Omental fat pad (tissue), 4 donors: ENCODE measurements around the gene CAMSAP1. TPM values are rescaled to one million over a fixed set of nuclear protein-coding genes. Genes with fewer than 3 reads are reported as not detected.

Experiments used
- ATAC-seq: fragments of 150-250 bp; one replicate; pipeline ENCODE4 v1.9.1; 2016; ENCODE audit warnings: mild to moderate bottlenecking, moderate library complexity; ENCODE audit not compliant: low FRiP score
- DNase-seq: peaks from one replicate; pipeline ENCODE4 v3.0.0-alpha.2; 2019; ENCODE audit warnings: low spot score
- total RNA-seq, 4 donors: library from RNA; depleted of rRNA; stranded (reverse); fragments of >200 nt; gene quantifications; one replicate each; pipeline ENCODE4 v1.1.0, GENCODE V29; 2016
- TF ChIP-seq, protein P1 (sequence below), 3 donors: fragments of 450-650 bp; IDR thresholded peaks; one replicate each; pipeline ENCODE4 v1.5.1; 2016 to 2017; ENCODE audit warnings: antibody characterized with exemption in 3 of 3, mild to moderate bottlenecking in 3 of 3, moderate library complexity in 2 of 3

Gene CAMSAP1
- total RNA-seq, 4 donors from 2014 or later, result 22.3 to 52.5 (median 33.2) TPM

DNA sequence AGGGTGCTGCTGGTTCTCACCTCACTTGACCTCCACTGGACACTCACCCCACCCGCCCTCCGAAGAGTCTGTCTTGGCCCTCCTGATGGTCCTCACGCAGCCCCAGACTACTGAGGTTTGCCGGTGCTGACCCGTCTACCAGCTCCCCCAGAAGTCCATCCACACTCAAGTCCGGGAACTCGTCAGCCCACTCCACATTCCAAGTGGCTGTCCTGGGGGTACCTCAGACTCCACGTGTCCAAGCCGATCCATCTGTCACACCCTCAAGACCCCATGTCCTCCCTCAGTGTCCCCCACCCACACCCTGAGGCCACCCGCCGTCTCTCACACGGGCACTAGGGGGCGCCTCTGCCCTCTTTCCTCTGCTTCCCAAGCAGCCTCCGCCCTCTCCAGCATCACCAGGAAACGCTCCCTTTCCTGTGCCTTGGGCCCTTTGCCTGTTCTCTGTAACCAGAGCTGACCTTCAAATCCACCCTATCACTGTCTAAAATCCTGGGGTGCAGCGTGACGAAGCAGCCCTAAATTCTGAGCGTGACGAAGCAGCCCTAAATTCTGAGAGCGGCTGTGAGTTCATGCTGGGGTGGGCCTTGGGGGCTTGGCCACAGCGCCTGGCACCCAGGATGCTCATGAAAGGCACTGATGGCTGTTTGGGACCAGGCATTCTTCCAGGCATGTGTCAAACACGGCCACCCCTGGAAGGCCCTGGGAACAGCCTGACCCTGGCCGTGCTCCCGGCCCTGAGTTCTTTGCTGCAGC is 109.7 kb downstream of the CAMSAP1 start:
- TF ChIP-seq, protein P1, sequence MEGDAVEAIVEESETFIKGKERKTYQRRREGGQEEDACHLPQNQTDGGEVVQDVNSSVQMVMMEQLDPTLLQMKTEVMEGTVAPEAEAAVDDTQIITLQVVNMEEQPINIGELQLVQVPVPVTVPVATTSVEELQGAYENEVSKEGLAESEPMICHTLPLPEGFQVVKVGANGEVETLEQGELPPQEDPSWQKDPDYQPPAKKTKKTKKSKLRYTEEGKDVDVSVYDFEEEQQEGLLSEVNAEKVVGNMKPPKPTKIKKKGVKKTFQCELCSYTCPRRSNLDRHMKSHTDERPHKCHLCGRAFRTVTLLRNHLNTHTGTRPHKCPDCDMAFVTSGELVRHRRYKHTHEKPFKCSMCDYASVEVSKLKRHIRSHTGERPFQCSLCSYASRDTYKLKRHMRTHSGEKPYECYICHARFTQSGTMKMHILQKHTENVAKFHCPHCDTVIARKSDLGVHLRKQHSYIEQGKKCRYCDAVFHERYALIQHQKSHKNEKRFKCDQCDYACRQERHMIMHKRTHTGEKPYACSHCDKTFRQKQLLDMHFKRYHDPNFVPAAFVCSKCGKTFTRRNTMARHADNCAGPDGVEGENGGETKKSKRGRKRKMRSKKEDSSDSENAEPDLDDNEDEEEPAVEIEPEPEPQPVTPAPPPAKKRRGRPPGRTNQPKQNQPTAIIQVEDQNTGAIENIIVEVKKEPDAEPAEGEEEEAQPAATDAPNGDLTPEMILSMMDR (IDR thresholded peaks at IDR 0.05), result no peak
- no peak for DNase-seq
- no peak for ATAC-seq

DNA sequence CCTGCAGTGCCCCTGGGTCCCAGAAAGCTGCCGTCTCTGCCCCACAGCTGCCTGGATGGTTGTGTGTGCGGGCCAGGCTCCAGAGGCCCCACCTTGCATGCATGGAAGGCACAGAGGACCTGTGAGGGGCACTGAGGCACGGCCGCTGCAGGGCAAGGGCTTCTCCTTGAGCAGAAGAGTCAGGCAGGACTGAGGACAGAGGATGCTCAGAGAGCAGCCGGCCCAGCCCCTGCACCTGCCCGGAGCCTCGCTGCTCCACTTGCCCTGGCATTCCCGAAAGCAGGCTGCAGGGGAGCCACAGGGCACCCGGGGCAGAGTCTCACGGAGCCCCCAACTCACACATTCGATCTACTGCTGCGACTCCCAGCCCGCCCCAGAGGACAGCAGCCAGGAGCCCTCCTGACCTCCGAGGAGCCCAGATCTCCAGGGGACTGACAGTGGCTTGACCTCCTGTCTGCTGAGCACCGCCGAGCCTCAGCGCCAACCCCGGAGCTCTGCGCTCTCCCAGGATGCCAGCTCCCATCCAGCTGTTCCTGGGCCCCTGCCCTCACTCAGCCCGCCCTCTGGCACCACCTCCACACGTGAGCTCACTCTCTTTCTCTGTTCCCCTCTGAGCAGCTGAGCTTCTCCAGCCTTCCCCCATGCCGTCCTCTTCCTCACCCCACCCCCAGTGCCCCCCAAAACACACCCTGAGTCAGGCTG is 110.4 kb downstream of the CAMSAP1 start:
- no peak for DNase-seq
- TF ChIP-seq, protein P1 (IDR thresholded peaks at IDR 0.05), result no peak
- no peak for ATAC-seq

DNA sequence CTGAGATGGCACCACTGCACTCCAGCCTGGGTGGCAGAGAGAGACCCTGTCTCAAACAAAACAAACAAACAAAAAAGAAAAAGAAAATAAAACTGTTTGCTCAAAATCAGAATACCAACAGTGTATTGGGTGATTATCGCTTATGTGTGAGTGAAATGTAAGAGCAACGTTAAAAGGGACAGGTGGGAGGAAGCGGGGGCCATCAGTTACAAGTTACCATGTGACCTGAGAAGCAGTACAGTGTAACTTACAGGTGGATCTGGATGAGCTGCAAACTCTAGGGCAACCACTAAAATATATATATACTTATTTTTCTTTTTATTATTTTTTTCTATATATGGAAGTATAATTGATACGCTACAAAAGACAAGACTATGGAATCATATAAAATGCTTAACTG is 112.0 kb downstream of the CAMSAP1 start:
- ATAC-seq (no peak), DNase-seq (no peak)
- TF ChIP-seq, protein P1 (IDR thresholded peaks at IDR 0.05), result no peak

DNA sequence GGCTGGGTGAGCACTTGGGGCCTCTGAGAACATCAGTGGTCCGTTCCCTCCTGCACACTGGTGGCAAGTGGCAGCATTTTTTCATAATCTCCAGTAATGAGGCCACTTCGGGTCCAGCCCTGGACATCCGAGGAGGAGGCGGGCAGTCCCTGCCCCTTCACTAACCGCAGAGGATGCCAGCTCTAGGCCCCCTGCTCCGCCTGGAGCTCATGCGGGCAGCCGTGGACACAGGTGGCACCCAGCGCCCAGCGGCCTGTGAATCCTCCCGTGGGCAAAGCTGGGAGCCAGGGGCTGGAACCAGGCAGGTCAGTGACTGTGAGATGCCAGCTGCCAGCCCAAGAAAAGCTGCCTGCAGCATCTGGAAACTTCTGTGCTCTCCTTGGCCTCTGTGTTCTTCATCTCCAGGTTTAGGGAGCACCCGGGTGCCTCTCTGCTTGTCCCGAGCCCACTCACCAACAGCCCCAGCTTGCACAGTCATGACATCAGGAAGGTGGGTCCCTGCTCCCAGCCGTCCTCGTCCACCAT is 112.9 kb downstream of the CAMSAP1 start:
- TF ChIP-seq, protein P1 (IDR thresholded peaks at IDR 0.05), result no peak
- ATAC-seq, result no peak
- DNase-seq, result no peak

DNA sequence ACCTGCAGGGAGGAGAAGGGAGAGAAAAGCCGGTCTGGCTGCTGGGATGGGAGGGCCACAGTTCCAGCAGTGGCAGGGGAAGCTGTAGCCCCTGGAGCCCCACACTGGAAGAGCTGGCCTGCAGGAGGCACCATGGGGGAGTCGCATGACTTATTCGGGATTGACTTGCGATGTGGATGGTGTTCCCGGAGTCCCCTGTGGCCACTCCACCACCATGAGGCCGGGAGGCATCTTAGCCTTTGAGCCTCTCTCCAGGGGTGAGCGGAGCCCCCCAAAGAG is 113.3 kb downstream of the CAMSAP1 start:
- ATAC-seq (no peak), DNase-seq (no peak)
- TF ChIP-seq, protein P1 (IDR thresholded peaks at IDR 0.05), result no peak

DNA sequence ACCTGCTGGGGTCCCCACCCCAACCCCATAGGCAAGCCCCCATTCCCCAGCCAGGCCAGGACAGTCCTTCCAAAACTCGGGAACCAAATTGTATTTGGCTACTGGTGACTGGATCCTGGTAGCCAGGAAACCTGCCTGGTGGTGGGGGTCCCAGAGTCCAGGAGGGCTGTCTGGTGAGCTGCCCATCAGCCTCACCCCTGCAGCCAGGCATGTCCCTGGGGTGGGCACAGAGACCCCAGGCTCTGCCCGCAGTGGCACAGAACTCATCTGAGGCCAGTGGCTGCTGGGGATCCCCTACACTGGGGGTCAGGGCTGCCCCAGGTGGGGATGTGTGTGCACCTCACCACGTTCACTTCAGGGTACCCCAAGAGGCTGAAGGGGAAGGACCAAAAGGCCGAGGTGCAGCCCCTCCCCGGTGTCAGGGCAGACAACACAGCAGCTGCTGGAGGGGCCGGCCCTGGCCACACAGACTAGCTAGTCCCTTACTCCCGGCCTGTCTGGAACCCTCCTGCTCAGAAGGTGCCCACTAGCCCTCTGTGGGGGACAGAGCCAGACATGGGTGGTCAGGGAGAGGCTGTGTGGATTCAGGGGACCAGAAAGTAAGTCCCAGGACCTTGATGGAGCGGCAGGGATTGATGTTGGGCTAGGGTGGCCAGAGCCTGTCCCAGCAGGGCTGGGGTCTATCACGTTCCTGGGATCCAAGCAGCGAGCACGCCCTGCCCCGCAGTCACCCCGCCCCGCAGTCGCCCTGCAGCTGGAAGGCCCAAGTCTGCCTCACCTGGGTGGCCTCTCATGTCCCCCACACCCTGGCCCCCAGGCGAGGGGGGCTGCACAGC is 113.9 kb downstream of the CAMSAP1 start:
- ATAC-seq (no peak), DNase-seq (no peak)
- TF ChIP-seq, protein P1 (IDR thresholded peaks at IDR 0.05), result no peak
